SJSA1 (cell line): ENCODE measurements around the gene PITX3. TPM values are rescaled to one million over a fixed set of nuclear protein-coding genes. Genes with fewer than 3 reads are reported as not detected.

Experiments used
- DNase-seq, 2 experiments: peaks; one replicate each; pipeline ENCODE4 v3.0.0-alpha.2; 2015 to 2020; ENCODE audit warnings: low spot score in 2 of 2, low read depth in 1 of 2
- H3K27ac ChIP-seq: fragments of 250-450 bp; sonication (Bioruptor Pico); 2 replicates; pipeline ENCODE4 v1.5.1; 2020; ENCODE audit warnings: mild to moderate bottlenecking, moderate library complexity
- H3K27me3 ChIP-seq: fragments of 250-450 bp; sonication (Bioruptor Pico); replicated peaks from 2 replicates; pipeline ENCODE4 v1.5.1; 2020; ENCODE audit warnings: mild to moderate bottlenecking, moderate library complexity
- H3K36me3 ChIP-seq: fragments of 250-450 bp; sonication (Bioruptor Pico); 2 replicates; pipeline ENCODE4 v1.5.1; 2020; ENCODE audit warnings: mild to moderate bottlenecking
- H3K4me1 ChIP-seq: fragments of 250-450 bp; sonication (Bioruptor Pico); replicated peaks from 2 replicates; pipeline ENCODE4 v1.6.1; 2021; ENCODE audit warnings: mild to moderate bottlenecking
- H3K4me3 ChIP-seq: fragments of 250-450 bp; sonication (Bioruptor Pico); 2 replicates; pipeline ENCODE4 v1.5.1; 2020; ENCODE audit warnings: mild to moderate bottlenecking
- H3K9me3 ChIP-seq: fragments of 250-450 bp; sonication (Bioruptor Pico); replicated peaks from 2 replicates; pipeline ENCODE4 v1.5.1; 2020; ENCODE audit warnings: mild to moderate bottlenecking
- total RNA-seq: library from RNA; depleted of rRNA; stranded (reverse); fragments of >200 nt; shearing (Covaris generic); gene quantifications from 2 replicates; pipeline ENCODE4 v1.2.3, GENCODE V29; 2014

PITX3 gene
- total RNA-seq, 1 experiment from 2014 or later, result not detected

- H3K27ac ChIP-seq, result peak within 1 kb of the TSS; percentile 42
- H3K4me1 ChIP-seq, result peaks cover 29% of the 10 kb centered on the region
- H3K27me3 ChIP-seq, result no peaks in the 10 kb centered on the region
- peak; percentile 95 to 99 for DNase-seq
- peak within 1 kb of the TSS; percentile 64 for H3K4me3 ChIP-seq
- peaks cover 19% of the 10 kb centered on the region for H3K36me3 ChIP-seq
- no peaks in the 10 kb centered on the region for H3K9me3 ChIP-seq
These were observed 4.0 kb upstream of the PITX3 start, which contains the start of gene GBF1 for GRCh38 chr10:102245082-102245931. Gene GBF1 (plus strand): TSS chr10:102245532. CDS start chr10:102258939, 13,407 bp downstream.

GRCh38 chr10:102243309-102243708, 2.0 kb upstream of the PITX3 start:
- peaks cover 17% of the 10 kb centered on the region for H3K36me3 ChIP-seq
- DNase-seq, result no peak
- H3K4me3 ChIP-seq, result no peak overlapping the region
- H3K27me3 ChIP-seq, result no peaks in the 10 kb centered on the region
- no peaks in the 10 kb centered on the region for H3K9me3 ChIP-seq
- H3K27ac ChIP-seq, result no peak overlapping the region
- H3K4me1 ChIP-seq, result peaks cover 29% of the 10 kb centered on the region

DNA sequence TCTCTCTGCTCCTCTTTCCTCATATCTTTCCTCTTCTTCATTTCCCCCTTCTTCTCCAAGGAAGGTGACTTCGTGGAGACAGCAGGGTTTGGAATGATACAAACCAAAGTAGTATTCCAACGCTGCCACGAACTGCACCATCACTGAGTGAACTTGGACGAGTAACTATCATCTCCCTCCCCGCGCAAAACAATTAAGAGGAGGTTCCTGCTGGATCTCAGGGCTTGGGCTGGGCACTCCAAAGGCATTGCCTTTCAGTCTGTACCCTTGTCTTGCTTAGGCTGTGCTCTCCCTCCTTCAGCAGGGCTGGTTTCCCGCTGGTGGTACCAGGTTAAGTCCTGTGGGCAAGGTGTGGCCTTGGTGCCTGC, 790 bp upstream of the PITX3 start:
- Histone ChIP-seq H3K4me1 (peaks cover 27% of the 10 kb centered on the region), H3K4me3 (peak overlapping the region; percentile 42), H3K36me3 (peaks cover 5% of the 10 kb centered on the region), H3K27me3 (no peaks in the 10 kb centered on the region; the same call in 1 of the 2 replicates), H3K27ac (no peak overlapping the region), H3K9me3 (no peaks in the 10 kb centered on the region)
- no peak for DNase-seq

DNA sequence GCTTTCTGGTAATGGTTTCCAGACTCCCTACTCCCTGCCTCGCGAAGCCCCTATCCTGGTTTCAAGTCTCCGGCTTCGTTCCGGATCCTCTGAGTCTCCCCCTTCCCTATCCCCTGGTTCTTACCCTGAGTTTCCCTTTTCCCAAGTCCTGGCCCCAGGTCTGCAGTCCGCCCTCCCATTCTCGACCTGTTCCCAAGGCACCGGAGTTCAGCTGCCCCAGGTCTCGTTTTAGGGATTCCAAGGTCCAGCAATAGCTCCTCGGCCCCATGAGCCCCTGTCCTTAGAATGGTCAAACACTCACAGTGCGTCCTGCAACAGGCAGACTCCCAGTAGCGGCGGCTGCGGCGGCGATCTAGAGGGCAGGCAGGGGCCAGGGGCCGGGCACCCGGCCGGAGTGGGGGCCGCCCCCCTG, 274 bp downstream of the PITX3 start:
- no peak overlapping the region for H3K27ac ChIP-seq

DNA sequence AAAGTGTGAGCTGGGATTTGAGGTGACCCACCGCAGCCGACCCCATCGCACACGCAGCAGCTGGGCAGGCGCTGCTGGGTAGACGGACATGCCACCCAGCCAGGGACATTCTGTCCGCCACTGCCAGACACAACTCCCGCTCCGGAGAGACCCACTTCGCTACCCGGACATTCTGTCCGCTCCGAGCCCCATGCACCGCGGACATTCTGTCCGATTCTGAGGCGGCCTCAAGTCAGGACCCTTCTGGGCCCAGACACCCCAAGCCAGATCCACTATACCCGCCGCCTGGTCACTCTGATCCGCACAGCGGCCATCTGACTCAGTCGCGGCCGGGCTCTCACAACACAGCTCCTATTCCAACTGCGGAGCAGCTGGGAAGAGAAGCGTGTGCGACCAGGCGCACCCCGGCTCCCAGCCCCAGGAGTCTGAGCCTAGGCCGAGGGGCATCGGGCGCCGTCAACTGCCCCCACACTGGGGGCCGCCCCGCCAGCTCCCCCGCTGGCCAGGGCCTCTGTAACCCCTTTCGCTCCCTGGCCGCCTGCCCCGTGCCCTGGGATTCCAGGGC, 763 bp downstream of the PITX3 start:
- Histone ChIP-seq H3K27me3 (no peaks in the 10 kb centered on the region; the same call in 1 of the 2 replicates), H3K4me1 (peaks cover 21% of the 10 kb centered on the region), H3K4me3 (no peak overlapping the region), H3K9me3 (no peaks in the 10 kb centered on the region), H3K36me3 (no peaks in the 10 kb centered on the region), H3K27ac (no peak overlapping the region)
- DNase-seq, result no peak

More for the DNA sequence above, 274 bp downstream of the PITX3 start:
- Histone ChIP-seq H3K36me3 (no peaks in the 10 kb centered on the region), H3K9me3 (no peaks in the 10 kb centered on the region), H3K27me3 (no peaks in the 10 kb centered on the region; the same call in 1 of the 2 replicates), H3K4me3 (peak overlapping the region; percentile 42), H3K4me1 (peaks cover 18% of the 10 kb centered on the region)
- DNase-seq, result no peak

DNA sequence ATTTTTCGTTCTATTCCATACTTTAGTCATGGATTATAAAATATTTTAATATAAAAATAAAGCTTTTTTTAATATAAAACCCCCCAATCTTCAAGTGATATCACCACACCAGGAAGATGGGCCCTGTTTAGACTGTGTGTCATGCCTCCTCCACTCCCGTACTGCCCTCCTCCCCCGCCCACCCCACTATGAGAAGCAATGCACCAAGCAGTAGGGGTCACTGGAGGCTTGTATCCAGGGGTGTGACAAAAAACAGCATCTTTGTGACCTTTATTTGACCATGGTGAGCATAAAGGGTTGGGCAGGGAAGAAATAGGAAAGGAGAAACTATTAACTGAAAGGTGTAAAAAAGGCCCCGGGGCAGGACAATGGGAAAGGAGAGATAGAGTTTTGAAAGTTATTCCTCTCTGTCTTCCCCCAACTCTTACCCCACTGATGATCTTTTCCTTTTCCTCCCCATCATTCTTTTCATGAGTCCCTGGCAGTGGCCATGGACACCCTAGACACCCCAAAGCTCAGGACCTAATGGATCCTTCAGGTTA, 3.5 kb downstream of the PITX3 start:
- Histone ChIP-seq H3K36me3 (no peaks in the 10 kb centered on the region), H3K27me3 (no peaks in the 10 kb centered on the region; the same call in 1 of the 2 replicates), H3K4me1 (peaks cover 19% of the 10 kb centered on the region), H3K4me3 (no peak overlapping the region), H3K27ac (no peak overlapping the region), H3K9me3 (no peaks in the 10 kb centered on the region)
- no peak for DNase-seq

DNA sequence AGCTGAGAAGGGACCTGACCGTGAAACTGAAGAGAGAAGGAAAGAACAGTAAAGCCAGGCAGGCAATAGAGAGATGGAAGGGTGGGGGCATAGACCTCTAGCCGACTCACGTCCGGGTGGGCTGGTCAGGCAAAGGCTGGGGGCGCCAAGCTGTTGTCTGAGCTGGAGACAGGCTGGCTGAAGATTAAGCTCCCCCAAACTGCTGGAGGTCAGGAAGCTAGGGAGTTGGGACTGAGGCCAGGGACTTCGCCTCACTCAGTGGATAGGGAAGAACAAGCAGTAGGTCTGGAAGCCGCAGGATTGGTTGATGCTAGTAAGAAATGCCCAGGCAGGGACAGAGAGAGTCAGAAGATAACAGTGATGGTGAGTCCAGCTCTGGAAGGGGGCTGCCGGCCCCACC, 5.3 kb downstream of the PITX3 start:
- Histone ChIP-seq H3K27ac (no peak overlapping the region), H3K36me3 (no peaks in the 10 kb centered on the region), H3K4me3 (no peak overlapping the region), H3K9me3 (no peaks in the 10 kb centered on the region), H3K27me3 (peaks cover 14% of the 10 kb centered on the region), H3K4me1 (peaks cover 10% of the 10 kb centered on the region)
- DNase-seq, result no peak

- H3K27me3 ChIP-seq, result peaks cover 19% of the 10 kb centered on the region
- DNase-seq, result peak; percentile 52 to 59
- H3K9me3 ChIP-seq, result 0 out of 2 replicates have a peak, but pooled peaks cover 4% of the 10 kb centered on the region
- peaks cover 14% of the 10 kb centered on the region for H3K4me1 ChIP-seq
- no peak overlapping the region for H3K4me3 ChIP-seq
- H3K27ac ChIP-seq, result no peak overlapping the region
- no peaks in the 10 kb centered on the region for H3K36me3 ChIP-seq
These were observed 5.8 kb downstream of the PITX3 start for GRCh38 chr10:102235598-102235920.

DNA sequence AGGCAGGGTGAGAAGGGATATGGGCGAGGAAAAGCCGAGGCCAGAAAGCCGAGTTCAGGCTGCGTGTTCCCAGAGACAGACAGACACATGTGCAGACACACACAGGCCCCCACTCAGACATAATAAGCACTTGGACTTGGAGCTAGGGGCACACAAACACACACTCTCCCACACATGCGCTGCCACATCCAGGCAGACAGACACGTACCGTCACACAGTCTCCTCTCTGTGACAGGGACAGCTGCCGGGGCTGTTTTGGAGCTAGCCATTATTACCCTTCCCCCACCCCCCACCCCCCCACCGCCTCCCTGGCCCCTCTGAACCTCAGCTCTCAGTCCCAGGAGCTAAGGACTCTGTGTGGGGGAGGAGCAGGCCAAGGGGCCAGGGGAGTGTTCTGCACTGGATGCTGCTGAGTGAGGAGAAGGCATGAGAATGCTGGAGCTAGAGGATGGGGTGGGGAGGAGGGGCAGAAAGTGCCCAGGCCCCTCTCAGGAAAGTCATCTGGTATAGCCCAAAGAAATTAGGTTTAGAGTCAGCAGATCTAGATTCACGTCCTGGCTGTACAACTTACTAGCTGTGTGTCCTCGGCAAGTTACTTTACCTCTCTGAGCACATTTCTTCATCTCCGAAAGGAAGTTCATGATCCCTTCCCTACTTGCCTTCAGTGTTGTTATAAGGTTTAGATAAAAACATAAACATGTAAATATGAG, 6.3 kb downstream of the PITX3 start:
- Histone ChIP-seq H3K9me3 (0 out of 2 replicates have a peak, but pooled peaks cover 4% of the 10 kb centered on the region), H3K36me3 (no peaks in the 10 kb centered on the region), H3K4me1 (peaks cover 19% of the 10 kb centered on the region), H3K27me3 (peaks cover 24% of the 10 kb centered on the region), H3K4me3 (no peak overlapping the region), H3K27ac (no peak overlapping the region)
- no peak for DNase-seq

DNA sequence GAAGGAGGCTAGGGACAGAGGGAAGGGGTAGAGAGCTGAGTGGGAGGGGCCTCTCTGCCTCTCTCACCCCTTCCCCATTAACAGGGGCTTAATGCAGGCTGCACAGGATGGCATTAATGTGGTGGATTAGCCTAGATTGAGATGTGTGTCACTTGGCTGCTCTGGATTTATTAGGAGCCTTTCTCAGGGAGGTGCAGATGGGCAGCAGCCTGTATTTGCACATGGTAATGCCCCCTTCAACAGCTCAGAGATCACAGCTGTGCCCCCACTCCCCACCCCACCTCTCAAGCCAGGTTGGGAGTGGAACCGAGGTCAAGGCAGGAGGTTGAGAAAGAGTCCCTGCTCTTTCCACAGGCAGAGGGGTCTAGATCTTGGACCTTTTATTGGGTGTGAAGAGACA, 7.3 kb downstream of the PITX3 start:
- H3K4me1 ChIP-seq, result peaks cover 22% of the 10 kb centered on the region

GRCh38 chr10:102231357-102232318, 9.7 kb downstream of the PITX3 start:
- no peak overlapping the region for H3K27ac ChIP-seq
- H3K36me3 ChIP-seq, result no peaks in the 10 kb centered on the region
- DNase-seq, result peak; percentile 32 to 63
- peaks cover 31% of the 10 kb centered on the region for H3K27me3 ChIP-seq
- H3K4me1 ChIP-seq, result peaks cover 22% of the 10 kb centered on the region
- H3K4me3 ChIP-seq, result no peak overlapping the region
- 0 out of 2 replicates have a peak, but pooled peaks cover 4% of the 10 kb centered on the region for H3K9me3 ChIP-seq

More for the DNA sequence above, 7.3 kb downstream of the PITX3 start:
- DNase-seq, result no peak
- Histone ChIP-seq H3K9me3 (0 out of 2 replicates have a peak, but pooled peaks cover 4% of the 10 kb centered on the region), H3K27me3 (peaks cover 29% of the 10 kb centered on the region), H3K4me3 (no peak overlapping the region), H3K27ac (no peak overlapping the region), H3K36me3 (no peaks in the 10 kb centered on the region)

DNA sequence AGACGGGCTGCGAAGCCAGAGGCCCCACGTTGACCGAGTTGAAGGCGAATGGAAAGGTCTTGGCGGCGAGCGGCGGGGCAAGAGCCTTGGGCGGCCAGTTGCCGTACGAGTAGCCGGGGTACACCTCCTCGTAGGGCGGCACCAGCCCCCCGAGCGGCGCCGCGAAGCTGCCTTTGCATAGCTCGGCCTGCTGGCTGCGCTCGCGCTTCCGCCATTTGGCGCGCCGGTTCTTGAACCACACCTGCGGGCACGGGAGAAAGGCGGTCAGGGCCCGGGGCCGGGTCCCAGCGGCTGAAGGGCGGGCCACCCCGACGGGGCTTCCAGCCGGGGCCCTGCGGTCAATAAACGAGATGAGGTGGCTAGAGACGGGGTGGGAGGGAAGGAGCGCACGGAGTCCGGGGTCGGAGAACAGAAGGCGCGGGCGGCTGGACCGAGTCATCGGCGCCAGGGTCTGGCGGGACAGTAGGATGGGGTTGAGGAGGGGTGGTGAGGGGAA, 10.4 kb downstream of the PITX3 start:
- H3K9me3 ChIP-seq, result 0 out of 2 replicates have a peak, but pooled peaks cover 4% of the 10 kb centered on the region
- H3K4me3 ChIP-seq, result peak overlapping the region; percentile 28
- H3K27me3 ChIP-seq, result peaks cover 31% of the 10 kb centered on the region
- peak in 1 of 2 experiments; percentile 19 for DNase-seq
- peaks cover 28% of the 10 kb centered on the region for H3K4me1 ChIP-seq
- no peaks in the 10 kb centered on the region for H3K36me3 ChIP-seq
- H3K27ac ChIP-seq, result no peak overlapping the region
